Memory B cell (primary cell): ENCODE measurements around the gene RFK.
"Not testable (repeated sequence)": the region's sequence is repeated elsewhere in the genome, so short reads cannot be mapped to it uniquely, and the experiment has no call there.

Experiments
- ATAC-seq: fragments of 150-1000 bp; cut with Tn5 transposase; 2 replicates; pipeline ENCODE4 v1.10.0; 2021; ENCODE audit warnings: low read depth, mild to moderate bottlenecking, moderate library complexity
- DNase-seq, 2 donors: peaks; one replicate each; pipeline ENCODE4 v3.0.0; 2022; ENCODE audit warnings: low spot score in 2 of 2
- H3K27ac Mint-ChIP-seq: one replicate; pipeline ENCODE4 v1.8.0; 2022; ENCODE audit warnings: mild to moderate bottlenecking, moderate library complexity, mixed read lengths
- H3K27me3 Mint-ChIP-seq: one replicate; pipeline ENCODE4 v1.8.0; 2022; ENCODE audit warnings: mixed read lengths
- H3K36me3 Mint-ChIP-seq: one replicate; pipeline ENCODE4 v1.8.0; 2022; ENCODE audit warnings: mild to moderate bottlenecking, mixed read lengths
- H3K4me1 Mint-ChIP-seq: one replicate; pipeline ENCODE4 v1.8.0; 2022; ENCODE audit warnings: mixed read lengths
- H3K4me3 Mint-ChIP-seq: one replicate; pipeline ENCODE4 v1.8.0; 2022; ENCODE audit warnings: mild to moderate bottlenecking, moderate library complexity, mixed read lengths
- H3K9me3 Mint-ChIP-seq: one replicate; pipeline ENCODE4 v1.8.0; 2022; ENCODE audit warnings: mixed read lengths

RFK gene

DNA sequence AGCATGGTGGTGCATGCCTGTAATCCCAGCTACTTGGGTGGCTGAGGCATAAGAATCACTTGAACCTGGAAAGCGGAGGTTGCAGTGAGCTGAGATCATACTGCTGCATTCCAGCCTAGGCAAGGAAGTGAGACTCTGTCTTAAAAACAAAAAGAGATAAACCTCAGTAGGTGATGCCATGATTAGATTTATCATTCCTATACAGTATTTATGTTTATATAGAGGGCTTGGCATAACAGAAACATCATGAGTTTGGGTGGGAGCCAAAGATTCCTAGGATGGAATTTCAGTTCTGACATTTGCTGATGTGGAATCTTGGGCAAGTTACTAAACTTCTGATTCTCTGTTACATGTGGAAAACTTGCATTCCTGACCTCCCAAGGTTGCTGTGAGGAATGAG is 22.3 kb downstream of the RFK start:
- H3K9me3 Mint-ChIP-seq, result no peaks in the 10 kb centered on the region
- H3K36me3 Mint-ChIP-seq, result peaks cover 4% of the 10 kb centered on the region
- DNase-seq (no peak), ATAC-seq (no peak)
- no peaks in the 10 kb centered on the region for H3K4me1 Mint-ChIP-seq
- H3K27ac Mint-ChIP-seq, result no peak overlapping the region
- no peaks in the 10 kb centered on the region for H3K27me3 Mint-ChIP-seq
- H3K4me3 Mint-ChIP-seq, result no peak overlapping the region

DNA sequence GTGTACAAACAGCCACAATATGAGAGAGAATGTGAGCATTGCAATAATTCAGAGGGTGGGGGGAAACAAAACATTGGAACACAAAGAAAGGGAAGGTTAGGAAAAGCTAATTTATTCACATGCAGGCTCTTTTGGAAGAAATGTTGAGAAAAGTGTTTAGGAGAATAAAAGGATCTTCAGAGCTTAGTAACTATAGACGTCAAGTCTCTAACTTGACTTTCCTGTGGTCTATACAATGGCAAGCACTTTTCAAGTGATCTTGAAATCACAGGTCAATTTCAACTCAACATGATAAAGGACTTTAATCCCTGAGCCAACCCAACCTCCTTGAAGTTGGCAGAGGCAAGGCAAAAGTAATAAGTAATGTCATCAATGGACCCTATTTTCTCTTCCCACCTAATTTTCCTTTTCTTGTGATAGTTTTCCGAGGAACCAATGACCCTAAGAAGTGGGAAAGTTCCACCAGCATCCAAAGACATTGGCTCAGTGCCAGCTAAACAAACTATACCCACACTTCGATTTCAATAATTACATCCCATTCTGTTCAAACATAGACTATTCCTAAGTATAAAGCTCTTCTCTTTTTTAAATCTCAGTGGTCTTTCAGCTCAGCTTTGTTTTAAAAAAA is 23.7 kb downstream of the RFK start:
- no peak overlapping the region for H3K27ac Mint-ChIP-seq
- H3K4me3 Mint-ChIP-seq, result no peak overlapping the region
- H3K36me3 Mint-ChIP-seq, result peaks cover 4% of the 10 kb centered on the region
- DNase-seq (no peak), ATAC-seq (no peak)
- no peaks in the 10 kb centered on the region for H3K4me1 Mint-ChIP-seq
- no peaks in the 10 kb centered on the region for H3K27me3 Mint-ChIP-seq
- H3K9me3 Mint-ChIP-seq, result no peaks in the 10 kb centered on the region

DNA sequence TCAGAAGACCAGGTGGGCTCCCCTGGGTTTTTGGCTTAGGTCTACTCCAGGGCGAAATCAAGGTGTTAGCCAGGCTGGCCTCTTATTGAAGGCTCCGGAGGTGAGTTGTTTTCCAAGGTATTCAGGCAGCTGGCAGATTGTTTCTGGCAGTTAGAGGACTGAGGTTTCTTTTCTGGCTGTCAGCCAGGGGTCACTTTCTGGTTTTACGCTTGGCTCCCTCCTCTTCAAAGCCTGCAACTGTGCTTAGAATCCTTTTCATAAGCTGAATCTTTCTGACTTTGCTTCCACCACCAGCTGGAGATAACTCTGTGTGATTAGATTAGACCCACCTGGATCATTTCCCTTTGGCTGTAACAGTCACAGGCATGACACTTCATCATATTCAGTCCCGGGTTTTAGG is 24.6 kb downstream of the RFK start:
- ATAC-seq, result no peak
- DNase-seq, result no peak
- Mint-ChIP-seq H3K27ac (no peak overlapping the region), H3K27me3 (no peaks in the 10 kb centered on the region), H3K9me3 (no peaks in the 10 kb centered on the region), H3K4me3 (no peak overlapping the region), H3K4me1 (no peaks in the 10 kb centered on the region), H3K36me3 (no peaks in the 10 kb centered on the region)

DNA sequence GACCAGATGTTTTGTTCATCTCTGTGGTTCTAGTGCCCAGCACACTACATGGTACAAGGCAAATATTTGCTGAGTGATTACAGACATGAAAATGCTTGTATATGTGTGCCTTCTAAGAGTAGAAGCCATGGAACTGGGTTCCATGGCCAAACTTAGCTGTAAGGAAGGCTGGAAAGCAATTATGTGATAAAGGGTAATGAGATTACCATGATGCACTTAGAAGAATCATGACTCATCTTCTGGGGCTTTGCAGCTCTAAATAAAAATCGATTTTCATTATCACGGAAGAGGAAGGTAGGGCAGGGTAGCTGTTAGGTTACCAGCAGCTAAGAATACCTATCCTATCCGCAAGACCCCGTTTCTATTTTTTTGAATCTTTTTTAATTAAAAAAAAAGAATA is 28.0 kb downstream of the RFK start:
- Mint-ChIP-seq H3K4me3 (no peak overlapping the region), H3K4me1 (no peaks in the 10 kb centered on the region), H3K9me3 (no peaks in the 10 kb centered on the region), H3K36me3 (no peaks in the 10 kb centered on the region), H3K27ac (no peak overlapping the region), H3K27me3 (peaks cover 5% of the 10 kb centered on the region)
- no peak for ATAC-seq
- DNase-seq, result no peak

DNA sequence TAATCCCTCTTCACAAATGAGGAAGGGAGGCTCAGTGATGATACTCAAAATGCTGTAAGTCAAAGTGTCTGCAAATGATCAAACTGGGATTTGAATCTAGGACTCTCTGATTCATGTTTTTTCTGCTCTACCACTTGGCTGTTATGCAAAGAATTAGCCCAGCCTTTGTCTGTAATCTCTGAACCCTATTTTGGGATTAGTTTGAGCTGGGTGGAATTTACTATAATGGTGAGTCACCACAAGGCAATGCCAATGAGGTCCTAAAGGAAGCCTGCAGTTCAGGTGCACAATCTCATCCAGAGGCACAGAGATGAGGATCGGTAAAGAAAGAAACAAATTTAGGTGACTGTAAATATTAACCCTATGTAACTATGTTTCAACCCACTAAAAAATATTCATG is 29.2 kb downstream of the RFK start:
- H3K4me1 Mint-ChIP-seq, result no peaks in the 10 kb centered on the region
- no peak overlapping the region for H3K27ac Mint-ChIP-seq
- no peak overlapping the region for H3K4me3 Mint-ChIP-seq
- DNase-seq (no peak), ATAC-seq (no peak)
- H3K9me3 Mint-ChIP-seq, result no peaks in the 10 kb centered on the region
- peaks cover 5% of the 10 kb centered on the region for H3K27me3 Mint-ChIP-seq
- no peaks in the 10 kb centered on the region for H3K36me3 Mint-ChIP-seq

DNA sequence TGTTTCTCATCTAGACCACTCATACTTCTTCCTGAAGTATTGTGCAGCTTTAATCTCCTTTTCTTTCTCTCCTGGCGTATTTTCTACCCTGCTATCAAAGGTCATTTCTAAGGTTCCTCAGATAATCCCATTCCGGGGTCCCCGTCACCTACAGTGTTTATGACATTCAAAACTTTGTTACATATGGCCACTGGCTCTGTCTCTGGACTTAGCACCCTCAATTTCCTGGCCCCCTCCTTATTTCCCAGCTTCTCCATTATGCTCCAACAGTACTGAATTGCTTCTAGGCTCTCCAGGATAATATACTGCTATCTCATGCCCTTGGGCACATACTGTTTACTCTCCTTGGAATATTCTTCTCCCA is 31.2 kb downstream of the RFK start:
- Mint-ChIP-seq H3K36me3 (no peaks in the 10 kb centered on the region), H3K4me3 (no peak overlapping the region), H3K27me3 (peaks cover 5% of the 10 kb centered on the region), H3K9me3 (no peaks in the 10 kb centered on the region), H3K4me1 (no peaks in the 10 kb centered on the region), H3K27ac (no peak overlapping the region)
- DNase-seq (no peak), ATAC-seq (no peak)

DNA sequence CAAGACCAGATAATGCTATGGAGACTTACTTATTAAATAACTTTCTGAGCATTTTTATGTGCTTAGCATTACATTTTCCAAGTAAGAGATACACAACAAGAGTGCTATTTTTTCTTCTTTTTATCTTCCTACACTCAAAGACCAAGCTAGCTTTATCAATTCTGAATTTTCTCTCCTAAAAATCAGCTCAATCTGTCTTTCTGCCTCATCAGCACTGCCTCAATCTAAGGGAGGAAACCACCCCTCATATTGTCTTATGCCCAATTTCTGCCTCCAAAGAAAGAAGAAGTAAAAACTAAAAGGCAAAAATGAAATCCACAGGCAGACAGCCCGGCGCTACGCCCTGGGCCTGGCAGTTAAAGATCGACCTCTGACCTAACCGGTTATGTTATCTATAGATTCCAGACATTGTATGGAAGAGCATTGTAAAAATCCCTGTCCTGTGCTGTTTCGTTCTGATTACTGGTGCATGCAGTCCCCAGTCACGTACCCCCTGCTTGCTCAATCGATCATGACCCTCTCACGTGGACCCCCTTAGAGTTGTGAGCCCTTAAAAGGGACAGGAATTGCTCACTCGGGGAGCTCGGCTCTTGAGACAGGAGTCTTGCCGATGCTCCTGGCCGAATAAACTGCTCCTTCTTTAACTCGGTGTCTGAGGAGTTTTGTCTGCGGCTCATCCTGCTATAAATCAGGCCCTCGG is 31.7 kb downstream of the RFK start:
- H3K4me3 Mint-ChIP-seq, H3K9me3 Mint-ChIP-seq, H3K4me1 Mint-ChIP-seq, ATAC-seq, H3K27ac Mint-ChIP-seq, H3K27me3 Mint-ChIP-seq, DNase-seq, H3K36me3 Mint-ChIP-seq: not testable (repeated sequence)

DNA sequence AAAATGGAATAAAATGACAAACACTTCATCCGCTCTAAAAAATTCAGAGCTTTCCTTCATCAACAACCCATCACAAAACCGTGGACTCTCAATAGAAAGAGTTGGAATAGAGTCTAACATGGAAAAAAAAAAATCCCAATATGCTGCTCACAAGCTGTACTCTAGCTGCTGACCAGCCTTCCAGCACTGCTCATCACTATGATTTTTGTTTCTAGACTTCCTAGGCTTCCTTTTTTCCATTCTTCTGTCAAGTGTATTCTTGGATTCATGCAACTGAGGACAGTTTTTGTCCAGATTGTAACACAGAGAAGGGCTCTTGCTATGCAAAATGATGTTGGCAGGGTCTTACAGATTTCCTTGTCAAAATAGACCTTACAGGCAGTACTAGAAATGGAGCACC is 34.5 kb downstream of the RFK start:
- no peak overlapping the region for H3K4me3 Mint-ChIP-seq
- H3K36me3 Mint-ChIP-seq, result no peaks in the 10 kb centered on the region
- no peaks in the 10 kb centered on the region for H3K4me1 Mint-ChIP-seq

DNA sequence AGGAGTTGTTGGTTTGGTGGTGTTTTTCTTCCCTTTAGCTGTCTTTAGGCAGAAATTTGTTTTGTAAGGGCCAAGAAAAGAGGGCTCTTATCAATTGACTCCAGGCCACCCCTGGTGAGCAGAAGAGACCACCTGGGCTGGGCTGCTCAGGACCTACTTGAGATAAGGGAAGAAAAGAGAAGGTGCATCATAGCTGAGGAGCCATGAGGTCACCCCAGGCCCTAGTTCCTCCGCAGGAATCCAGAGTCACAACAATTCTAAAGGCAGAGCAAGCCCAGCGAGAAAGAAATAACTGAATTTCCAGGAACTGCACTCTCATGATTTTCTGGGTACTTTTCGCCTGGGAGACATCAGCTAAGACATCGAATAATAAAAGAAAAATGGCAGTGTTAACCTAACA is 34.9 kb downstream of the RFK start:
- H3K4me3 Mint-ChIP-seq, result no peak overlapping the region
- ATAC-seq (no peak), DNase-seq (no peak)
- H3K27me3 Mint-ChIP-seq, result peaks cover 7% of the 10 kb centered on the region
- H3K27ac Mint-ChIP-seq, result no peak overlapping the region
- H3K9me3 Mint-ChIP-seq, result no peaks in the 10 kb centered on the region
- H3K36me3 Mint-ChIP-seq, result no peaks in the 10 kb centered on the region
- H3K4me1 Mint-ChIP-seq, result no peaks in the 10 kb centered on the region

More for the DNA sequence above, 34.5 kb downstream of the RFK start:
- Mint-ChIP-seq H3K27ac (no peak overlapping the region), H3K9me3 (no peaks in the 10 kb centered on the region), H3K27me3 (peaks cover 8% of the 10 kb centered on the region)
- no peak for DNase-seq
- no peak for ATAC-seq

DNA sequence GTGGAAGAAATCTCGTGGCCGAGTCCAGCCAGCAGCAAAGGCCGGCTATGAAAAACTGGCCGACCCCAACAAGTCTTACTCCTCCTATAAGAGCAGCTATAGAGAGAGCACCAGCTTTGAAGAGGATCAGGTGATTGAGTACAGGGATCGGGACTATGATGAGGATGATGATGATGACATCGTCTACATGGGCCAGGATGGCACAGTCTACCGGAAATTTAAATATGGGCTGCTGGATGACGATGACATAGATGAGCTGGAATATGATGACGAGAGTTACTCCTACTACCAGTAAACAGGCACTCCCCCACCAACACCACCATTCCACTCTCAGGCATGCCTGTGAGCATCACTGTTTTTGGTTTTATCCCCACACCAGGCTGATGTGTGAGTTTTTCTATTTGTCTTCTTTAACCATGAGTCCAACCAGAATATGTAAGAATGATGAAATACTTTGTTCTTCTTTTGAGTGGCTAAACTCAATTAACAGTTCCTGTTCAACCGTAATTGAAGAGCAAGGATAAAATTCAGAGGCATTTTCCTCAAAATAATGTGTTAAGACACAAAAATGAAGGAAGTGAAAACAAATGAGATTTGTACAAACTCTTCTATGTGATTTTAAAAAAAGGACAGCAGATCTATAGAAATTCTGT is 35.5 kb downstream of the RFK start:
- H3K36me3 Mint-ChIP-seq, result no peaks in the 10 kb centered on the region
- no peak for DNase-seq
- no peak overlapping the region for H3K27ac Mint-ChIP-seq
- H3K4me1 Mint-ChIP-seq, result no peaks in the 10 kb centered on the region
- no peaks in the 10 kb centered on the region for H3K9me3 Mint-ChIP-seq
- H3K4me3 Mint-ChIP-seq, result no peak overlapping the region
- ATAC-seq, result no peak
- peaks cover 9% of the 10 kb centered on the region for H3K27me3 Mint-ChIP-seq

DNA sequence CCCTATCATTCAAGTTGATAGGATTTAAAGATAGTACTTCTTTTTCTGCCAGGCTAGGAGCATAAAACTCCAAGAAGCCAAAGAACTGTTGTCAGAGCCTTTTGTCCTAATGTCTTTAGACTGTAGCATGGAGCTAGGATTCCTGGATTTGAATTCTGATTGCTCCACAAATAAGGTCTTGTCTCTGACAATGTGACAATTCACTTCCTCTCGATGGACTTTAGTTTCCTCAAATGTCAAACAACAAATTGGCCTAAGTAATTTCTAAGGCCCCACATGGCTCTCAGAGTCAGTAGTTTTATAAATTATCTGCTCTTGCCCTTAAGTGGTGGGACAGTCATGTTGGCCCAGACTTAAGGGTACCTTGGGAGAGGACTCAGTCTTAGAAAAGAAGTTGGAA is 36.7 kb downstream of the RFK start:
- peaks cover 6% of the 10 kb centered on the region for H3K27me3 Mint-ChIP-seq
- no peak for ATAC-seq
- no peak for DNase-seq
- no peaks in the 10 kb centered on the region for H3K9me3 Mint-ChIP-seq
- no peaks in the 10 kb centered on the region for H3K4me1 Mint-ChIP-seq
- H3K27ac Mint-ChIP-seq, result no peak overlapping the region
- H3K36me3 Mint-ChIP-seq, result no peaks in the 10 kb centered on the region
- H3K4me3 Mint-ChIP-seq, result no peak overlapping the region

DNA sequence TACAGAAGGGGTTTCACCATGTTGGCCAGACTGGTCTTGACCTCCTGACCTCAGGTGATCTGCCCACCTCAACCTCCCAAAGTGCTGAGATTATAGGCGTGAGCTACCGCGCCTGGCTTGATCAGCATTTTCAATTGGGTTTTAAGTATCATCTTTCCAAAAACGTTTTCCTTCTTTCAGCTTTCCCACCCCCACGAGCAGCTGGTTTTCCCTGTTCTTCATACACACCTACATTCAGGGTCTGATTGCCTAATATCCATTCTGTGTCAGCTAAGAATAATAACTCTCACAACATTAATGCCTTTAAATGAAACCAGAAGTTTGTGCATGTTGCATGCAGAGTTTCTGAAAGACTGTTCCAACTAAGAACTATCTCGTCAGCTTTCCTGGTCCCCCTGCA is 38.3 kb downstream of the RFK start:
- no peak overlapping the region for H3K4me3 Mint-ChIP-seq
- ATAC-seq (no peak), DNase-seq (no peak)
- peaks cover 8% of the 10 kb centered on the region for H3K27me3 Mint-ChIP-seq
- H3K4me1 Mint-ChIP-seq, result no peaks in the 10 kb centered on the region
- no peak overlapping the region for H3K27ac Mint-ChIP-seq
- peaks cover 1% of the 10 kb centered on the region for H3K9me3 Mint-ChIP-seq
- peaks cover 2% of the 10 kb centered on the region for H3K36me3 Mint-ChIP-seq

DNA sequence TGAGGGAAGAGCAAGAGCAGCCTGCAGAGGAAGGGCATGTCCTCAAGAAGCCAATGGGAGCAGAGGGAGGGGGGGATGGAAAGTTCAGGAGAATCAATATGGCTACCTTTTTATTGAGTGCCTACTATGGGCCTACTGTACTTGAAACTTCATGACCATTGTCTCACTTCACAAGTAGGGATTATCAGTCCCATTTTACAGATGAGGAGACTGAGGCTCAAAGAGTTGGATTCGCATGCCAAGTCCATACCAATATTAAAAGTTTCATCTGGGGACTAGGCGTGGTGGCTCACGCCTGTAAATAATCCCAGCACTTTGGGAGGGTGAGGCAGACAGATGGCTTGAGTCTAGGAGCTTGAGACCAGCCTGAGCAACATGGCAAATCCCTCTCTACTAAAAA is 40.0 kb downstream of the RFK start:
- H3K27ac Mint-ChIP-seq, result no peak overlapping the region
- H3K4me3 Mint-ChIP-seq, result no peak overlapping the region
- no peaks in the 10 kb centered on the region for H3K4me1 Mint-ChIP-seq
- H3K9me3 Mint-ChIP-seq, result peaks cover 1% of the 10 kb centered on the region
- no peak for DNase-seq
- peaks cover 8% of the 10 kb centered on the region for H3K27me3 Mint-ChIP-seq
- no peak for ATAC-seq
- H3K36me3 Mint-ChIP-seq, result peaks cover 2% of the 10 kb centered on the region

DNA sequence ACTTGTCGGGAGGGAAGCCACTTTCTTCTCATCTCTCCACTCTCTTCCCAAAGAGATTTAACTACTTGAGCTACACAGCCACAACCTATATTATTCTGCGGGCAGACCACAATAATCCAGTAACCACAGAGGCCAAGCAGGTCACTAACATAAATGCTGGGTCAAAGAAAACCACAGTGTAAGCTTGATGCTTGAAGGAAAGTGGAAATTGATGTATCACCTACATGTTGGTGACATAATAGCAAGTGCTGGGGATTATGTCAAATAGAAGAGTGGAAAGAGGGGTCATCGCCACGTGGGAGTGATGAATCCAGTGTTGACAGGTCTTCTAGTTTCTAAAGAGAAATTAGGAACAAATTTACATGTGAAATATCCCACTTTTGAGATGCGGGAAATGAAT is 40.9 kb downstream of the RFK start:
- no peak overlapping the region for H3K4me3 Mint-ChIP-seq

More for the DNA sequence above, 40.9 kb downstream of the RFK start:
- DNase-seq (no peak), ATAC-seq (no peak)
- H3K4me1 Mint-ChIP-seq, result no peaks in the 10 kb centered on the region
- H3K27ac Mint-ChIP-seq, result no peak overlapping the region
- H3K27me3 Mint-ChIP-seq, result peaks cover 8% of the 10 kb centered on the region
- H3K9me3 Mint-ChIP-seq, result peaks cover 1% of the 10 kb centered on the region
- H3K36me3 Mint-ChIP-seq, result peaks cover 2% of the 10 kb centered on the region
